Mammary epithelial cell (primary cell): Measurements from ENCODE around the gene MICAL3.

Experiments used
- CTCF ChIP-seq, 2 donors: IDR thresholded peaks in 1 of 2; conservative IDR thresholded peaks in 1 of 2; 2 replicates each; pipeline ENCODE4 v1.5.1; 2011 to 2012; ENCODE audit warnings: inconsistent platforms in 2 of 2, low read length in 2 of 2, mild to moderate bottlenecking in 2 of 2, control low read depth in 1 of 2, low read depth in 1 of 2; ENCODE audit not compliant: insufficient read depth in 1 of 2; ENCODE audit errors: extremely low read depth in 1 of 2
- EZH2 ChIP-seq: IDR thresholded peaks from 2 replicates; pipeline ENCODE4 v1.6.1; 2012; ENCODE audit warnings: low read length, inconsistent platforms, borderline replicate concordance

DNA sequence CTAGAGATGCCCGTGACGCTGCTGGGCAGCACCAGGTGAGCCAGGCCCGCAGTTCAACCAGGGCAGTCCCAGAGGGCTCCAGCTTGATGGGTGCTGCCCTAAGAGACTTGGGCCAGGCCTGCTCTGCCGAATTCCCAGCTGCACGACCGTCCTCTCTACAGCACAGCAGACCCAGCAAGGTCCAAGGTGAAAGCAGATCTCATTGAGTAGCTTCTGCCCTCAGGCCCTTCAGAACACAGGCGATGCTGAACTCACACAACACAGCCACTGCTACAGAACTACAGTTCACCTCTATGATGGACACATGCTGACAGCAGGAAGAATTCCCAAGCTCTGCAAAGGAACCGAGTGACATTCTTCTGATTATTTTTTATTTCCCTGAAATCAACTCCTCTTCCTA lies 81.6 kb downstream of the MICAL3 start:
- TF ChIP-seq CTCF (conservative IDR thresholded peaks at IDR 0.05 in 1 of 2, IDR thresholded peaks at IDR 0.05 in 1 of 2; ENCODE audit: extremely low read depth in 1 of 2, insufficient read depth in 1 of 2, low read depth in 1 of 2, low read length in 2 of 2) (no peak), EZH2 (no peak)
